HCT116 (cell line): ENCODE measurements around the gene THBD. TPM values are rescaled to one million over a fixed set of nuclear protein-coding genes. Genes with fewer than 3 reads are reported as not detected.

Experiments
- ATAC-seq: fragments of 200-7000 bp; cut with Tn5 transposase; 2 replicates; pipeline ENCODE4 v1.9.1; 2020; ENCODE audit warnings: mild to moderate bottlenecking, moderate library complexity
- BruUV-seq: library from RNA; stranded (reverse); fragments of 400-500 nt; replicated peaks from 2 replicates; lab custom pipeline; 2021; lab: Mats Ljungman, UMichigan
- CTCF ChIA-PET: fragments of 300-600 bp; sonication (Branson Sonifier 250); formaldehyde crosslinking; loops from one replicate; lab custom pipeline; 2021; ENCODE audit warnings: antibody characterized with exemption; lab: Charles Lee
- POLR2A ChIA-PET: fragments of 300-600, 350-600 bp; sonication (Branson Sonifier 250); formaldehyde crosslinking; loops from one replicate; lab custom pipeline; 2021; ENCODE audit warnings: antibody characterized with exemption; lab: Charles Lee
- RAD21 ChIA-PET, 2 experiments: fragments of 300-600 bp; sonication (Branson Sonifier 250); formaldehyde crosslinking; loops; one replicate each; lab custom pipeline; 2023; ENCODE audit warnings: low total read pairs in 2 of 2; ENCODE audit not compliant: uncharacterized antibody in 2 of 2, unreplicated experiment in 2 of 2, low non-redundant PET in 1 of 2; lab: Charles Lee
- DNase-seq: peaks from one replicate; pipeline ENCODE4 v3.0.0-alpha.2; 2010; ENCODE audit warnings: low read depth, low spot score
- H2AFZ ChIP-seq: fragments of 200-600 bp; shearing (Covaris generic), sonication (generic); 2 replicates; pipeline ENCODE4 v1.6.1; 2017; ENCODE audit warnings: low read depth, mixed run types, mixed read lengths, antibody characterized with exemption, low read length; ENCODE audit not compliant: poor library complexity, severe bottlenecking
- H3K27ac ChIP-seq: 2 replicates; pipeline ENCODE4 v1.5.1; 2012; ENCODE audit warnings: low read depth, low read length
- H3K27me3 ChIP-seq: fragments of 200-600 bp; sonication (generic); 2 replicates; pipeline ENCODE4 v1.6.1; 2016; ENCODE audit warnings: mixed run types, low read length, mixed read lengths; ENCODE audit not compliant: insufficient read depth
- H3K36me3 ChIP-seq, 2 experiments: fragments of 200-500 bp in 1 of 2; fragments of 200-600 bp in 1 of 2; sonication (Bioruptor generic) in 1 of 2; sonication (generic) in 1 of 2; 2 replicates each; pipeline versions ENCODE4 v1.5.1 to v1.6.1; 2014 to 2016; ENCODE audit warnings: low read length in 2 of 2, inconsistent platforms in 1 of 2, mixed read lengths in 1 of 2, mixed run types in 1 of 2; ENCODE audit not compliant: insufficient read depth in 2 of 2, control insufficient read depth in 1 of 2
- H3K4me1 ChIP-seq, 2 experiments: fragments of 200-600 bp in 1 of 2; sonication (generic) in 1 of 2; 2 replicates each; pipeline versions ENCODE4 v1.5.1 to v1.6.1; 2012 to 2017; ENCODE audit warnings: low read length in 2 of 2, inconsistent platforms in 1 of 2, mild to moderate bottlenecking in 1 of 2, mixed read lengths in 1 of 2, mixed run types in 1 of 2, moderate library complexity in 1 of 2; ENCODE audit not compliant: insufficient read depth in 2 of 2, control insufficient read depth in 1 of 2
- H3K4me2 ChIP-seq: fragments of 200-600 bp; sonication (generic); 2 replicates; pipeline ENCODE4 v1.6.1; 2017; ENCODE audit warnings: mixed run types, low read length, mixed read lengths
- H3K4me3 ChIP-seq, 2 experiments: fragments of 200-600 bp in 1 of 2; sonication (generic) in 1 of 2; replicated peaks in 1 of 2; 2 replicates each; pipeline ENCODE4 v1.5.1; 2011 to 2016; ENCODE audit warnings: low read length in 2 of 2, control low read depth in 1 of 2, low read depth in 1 of 2, mild to moderate bottlenecking in 1 of 2, mixed read lengths in 1 of 2, mixed run types in 1 of 2
- H3K79me2 ChIP-seq: fragments of 200-600 bp; sonication (generic); 2 replicates; pipeline ENCODE4 v1.6.1; 2017; ENCODE audit warnings: mild to moderate bottlenecking, mixed run types, low read length, moderate library complexity, mixed read lengths; ENCODE audit not compliant: insufficient read depth
- H3K9ac ChIP-seq: fragments of 200-600 bp; sonication (generic); 2 replicates; pipeline ENCODE4 v1.6.1; 2016; ENCODE audit warnings: low read length, mixed read lengths
- H3K9me2 ChIP-seq: fragments of 200-600 bp; sonication (generic), shearing (Covaris generic); 2 replicates; pipeline ENCODE4 v1.6.1; 2017; ENCODE audit warnings: mixed run types, mild to moderate bottlenecking, moderate library complexity; ENCODE audit not compliant: insufficient read depth
- H3K9me3 ChIP-seq, 2 experiments: fragments of 200-500 bp in 1 of 2; fragments of 200-600 bp in 1 of 2; sonication (Bioruptor generic) in 1 of 2; sonication (generic) in 1 of 2; 2 replicates each; pipeline ENCODE4 v1.6.1; 2014 to 2017; ENCODE audit warnings: low read length in 2 of 2, mixed read lengths in 2 of 2, inconsistent platforms in 1 of 2, low read depth in 1 of 2, mild to moderate bottlenecking in 1 of 2, mixed run types in 1 of 2, moderate library complexity in 1 of 2; ENCODE audit not compliant: control insufficient read depth in 1 of 2, insufficient read depth in 1 of 2
- H4K20me1 ChIP-seq: fragments of 200-600 bp; sonication (generic), shearing (Covaris generic); 2 replicates; pipeline ENCODE4 v1.6.1; 2017; ENCODE audit warnings: mixed run types, mild to moderate bottlenecking, moderate library complexity; ENCODE audit not compliant: insufficient read depth
- EGR1 ChIP-seq: IDR thresholded peaks from 2 replicates; pipeline ENCODE4 v1.6.1; 2012; ENCODE audit warnings: low read depth
- EZH2 ChIP-seq: fragments of 200-600 bp; sonication (generic); IDR thresholded peaks from 2 replicates; pipeline ENCODE4 v1.6.1; 2017; ENCODE audit warnings: antibody characterized with exemption, mixed run types
- JUND ChIP-seq: IDR thresholded peaks from 2 replicates; pipeline ENCODE4 v1.6.1; 2012
- REST ChIP-seq: IDR thresholded peaks from 2 replicates; pipeline ENCODE4 v1.6.1; 2012; ENCODE audit warnings: low read depth
- SP1 ChIP-seq: IDR thresholded peaks from 2 replicates; pipeline ENCODE4 v1.6.1; 2012; ENCODE audit warnings: low read depth
- SRF ChIP-seq: IDR thresholded peaks from 2 replicates; pipeline ENCODE4 v1.6.1; 2012; ENCODE audit warnings: low read depth
- TCF7L2 ChIP-seq: IDR thresholded peaks from 2 replicates; pipeline ENCODE4 v1.7.0; 2011; ENCODE audit warnings: borderline replicate concordance, inconsistent platforms; ENCODE audit not compliant: insufficient read depth, insufficient read length; ENCODE audit errors: extremely low read depth
- intact Hi-C: fragments of 100-400 bp; cut with micrococcal nuclease; formaldehyde crosslinking; loops from 2 replicates; pipeline ENCODE4 v1.10.0; 2022
- total RNA-seq: library from RNA; stranded (reverse); gene quantifications from one replicate; pipeline ENCODE4 v1.2.1, GENCODE V29; 2021; ENCODE audit not compliant: unreplicated experiment
- TF ChIP-seq, protein P1 (sequence below): IDR thresholded peaks from 2 replicates; pipeline ENCODE4 v1.6.1; 2012
- TF ChIP-seq, protein P2 (sequence below): IDR thresholded peaks from 2 replicates; pipeline ENCODE4 v1.6.1; 2011; ENCODE audit warnings: mild to moderate bottlenecking, low read length, moderate library complexity; ENCODE audit not compliant: insufficient replicate concordance; ENCODE audit errors: extremely low read depth
- TF ChIP-seq, protein P3 (sequence below): IDR thresholded peaks from 2 replicates; pipeline ENCODE4 v1.6.1; 2012

The THBD gene
- total RNA-seq, 1 experiment from 2014 or later: 0.39 TPM

- ChIA-PET POLR2A (no interaction called here), CTCF (no interaction called here), RAD21 (no interaction called here)
- no peak for TF ChIP-seq EGR1
- TF ChIP-seq EZH2: no peak
- TF ChIP-seq JUND: no peak
- no peak for TF ChIP-seq SRF
- TF ChIP-seq, protein P1, sequence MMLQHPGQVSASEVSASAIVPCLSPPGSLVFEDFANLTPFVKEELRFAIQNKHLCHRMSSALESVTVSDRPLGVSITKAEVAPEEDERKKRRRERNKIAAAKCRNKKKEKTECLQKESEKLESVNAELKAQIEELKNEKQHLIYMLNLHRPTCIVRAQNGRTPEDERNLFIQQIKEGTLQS: no peak
- no peak for TF ChIP-seq REST
- TF ChIP-seq, protein P2, sequence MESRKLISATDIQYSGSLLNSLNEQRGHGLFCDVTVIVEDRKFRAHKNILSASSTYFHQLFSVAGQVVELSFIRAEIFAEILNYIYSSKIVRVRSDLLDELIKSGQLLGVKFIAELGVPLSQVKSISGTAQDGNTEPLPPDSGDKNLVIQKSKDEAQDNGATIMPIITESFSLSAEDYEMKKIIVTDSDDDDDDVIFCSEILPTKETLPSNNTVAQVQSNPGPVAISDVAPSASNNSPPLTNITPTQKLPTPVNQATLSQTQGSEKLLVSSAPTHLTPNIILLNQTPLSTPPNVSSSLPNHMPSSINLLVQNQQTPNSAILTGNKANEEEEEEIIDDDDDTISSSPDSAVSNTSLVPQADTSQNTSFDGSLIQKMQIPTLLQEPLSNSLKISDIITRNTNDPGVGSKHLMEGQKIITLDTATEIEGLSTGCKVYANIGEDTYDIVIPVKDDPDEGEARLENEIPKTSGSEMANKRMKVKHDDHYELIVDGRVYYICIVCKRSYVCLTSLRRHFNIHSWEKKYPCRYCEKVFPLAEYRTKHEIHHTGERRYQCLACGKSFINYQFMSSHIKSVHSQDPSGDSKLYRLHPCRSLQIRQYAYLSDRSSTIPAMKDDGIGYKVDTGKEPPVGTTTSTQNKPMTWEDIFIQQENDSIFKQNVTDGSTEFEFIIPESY: no peak
- no peak for TF ChIP-seq TCF7L2
- TF ChIP-seq SP1: no peak
- TF ChIP-seq, protein P3, sequence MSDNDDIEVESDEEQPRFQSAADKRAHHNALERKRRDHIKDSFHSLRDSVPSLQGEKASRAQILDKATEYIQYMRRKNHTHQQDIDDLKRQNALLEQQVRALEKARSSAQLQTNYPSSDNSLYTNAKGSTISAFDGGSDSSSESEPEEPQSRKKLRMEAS: no peak
- DNase-seq (no peak), ATAC-seq (no peak)
- Histone ChIP-seq H3K4me2 (no peak overlapping the region), H3K9me2 (no peaks in the 10 kb centered on the region), H3K4me1 (no peaks in the 10 kb centered on the region), H4K20me1 (no peaks in the 10 kb centered on the region), H3K79me2 (no peaks in the 10 kb centered on the region), H3K9me3 (no peaks in the 10 kb centered on the region), H2AFZ (no peak overlapping the region), H3K4me3 (no peak overlapping the region), H3K36me3 (no peaks in the 10 kb centered on the region; a peak in 1 of 4 replicates), H3K27me3 (peaks cover 13% of the 10 kb centered on the region), H3K27ac (no peak overlapping the region), H3K9ac (no peak overlapping the region)
- intact Hi-C loops: no loop called here
- no TSS peak for BruUV-seq
Observed at GRCh38 chr20:23077277-23077676, 27.8 kb upstream of the THBD start.
